Lung (tissue), 12 donors: Measurements from ENCODE around the gene OGFOD2. TPM values are rescaled to one million over a fixed set of nuclear protein-coding genes. Genes with fewer than 3 reads are reported as not detected.

Experiments
- ATAC-seq: fragments of 200-7000 bp; cut with Tn5 transposase; one replicate; pipeline ENCODE4 v1.9.1; 2020; ENCODE audit warnings: moderate number of reproducible peaks; ENCODE audit not compliant: insufficient read depth, low FRiP score
- DNase-seq, 3 donors: peaks; one replicate each; pipeline ENCODE4 v3.0.0-alpha.2; 2013 to 2017
- H3K27ac ChIP-seq, 2 donors: one replicate each; pipeline ENCODE4 v1.5.1; 2013; ENCODE audit warnings: mild to moderate bottlenecking in 2 of 2, moderate library complexity in 2 of 2, control low read depth in 1 of 2, inconsistent platforms in 1 of 2, low read depth in 1 of 2, low read length in 1 of 2
- H3K27me3 ChIP-seq, 3 donors: one replicate each; pipeline ENCODE4 v1.5.1; 2013; ENCODE audit warnings: low read length in 2 of 3; ENCODE audit not compliant: control insufficient read depth in 3 of 3, insufficient read depth in 3 of 3
- H3K36me3 ChIP-seq, 4 donors: one replicate each; pipeline ENCODE4 v1.5.1; 2013; ENCODE audit warnings: low read length in 4 of 4, mild to moderate bottlenecking in 1 of 4, moderate library complexity in 1 of 4; ENCODE audit not compliant: control insufficient read depth in 4 of 4, insufficient read depth in 4 of 4
- H3K4me1 ChIP-seq, 5 donors: one replicate each; pipeline ENCODE4 v1.5.1; 2013; ENCODE audit warnings: low read length in 5 of 5, mild to moderate bottlenecking in 2 of 5, moderate library complexity in 1 of 5; ENCODE audit not compliant: control insufficient read depth in 5 of 5, insufficient read depth in 5 of 5
- H3K4me3 ChIP-seq: one replicate; pipeline ENCODE4 v1.5.1; 2013; ENCODE audit warnings: mild to moderate bottlenecking, control low read depth, moderate library complexity
- H3K9ac ChIP-seq, 2 donors: one replicate each; pipeline ENCODE4 v1.5.1; 2013; ENCODE audit warnings: low read length in 2 of 2, control low read depth in 1 of 2; ENCODE audit not compliant: insufficient read depth in 1 of 2
- H3K9me3 ChIP-seq, 4 donors: one replicate each; pipeline ENCODE4 v1.5.1; 2013; ENCODE audit warnings: low read length in 3 of 4, mild to moderate bottlenecking in 1 of 4, moderate library complexity in 1 of 4; ENCODE audit not compliant: control insufficient read depth in 4 of 4, insufficient read depth in 3 of 4
- WGBS, 2 donors: extraction: QIAGEN DNeasy Blood & Tissue Kit; methylation state at CpG; one replicate each; pipeline ENCODE4 v1.1.7; 2013; 5-methylcytosine and 5-hydroxymethylcytosine counted together
- polyA plus RNA-seq, 2 donors: library from polyadenylated mRNA; stranded (reverse); fragments of 200-250 nt; gene quantifications; one replicate each; pipeline ENCODE4 v1.2.1, GENCODE V29; 2013
- total RNA-seq, 2 donors: library from RNA; depleted of rRNA in 1 of 2; stranded (reverse); fragments of >200 nt in 1 of 2; gene quantifications; one replicate each; pipeline ENCODE4 v1.2.1, GENCODE V29; 2014 to 2021
- TF ChIP-seq, protein P1 (sequence below): IDR thresholded peaks from 2 replicates; pipeline ENCODE4 v1.5.1; 2012; ENCODE audit warnings: mild to moderate bottlenecking; ENCODE audit errors: control extremely low read depth, extremely low read depth
- donor health status: control.
- donor health status: control.
- donor health status: Bipolar disorder and iron deficiency.
- donor health status: healthy.
- donor health status: DM: yes; HTN: yes; CAD: no.

OGFOD2 gene
- total and polyA plus RNA-seq, 4 donors = 11.4 to 30.1 (median 18.5) TPM

DNA sequence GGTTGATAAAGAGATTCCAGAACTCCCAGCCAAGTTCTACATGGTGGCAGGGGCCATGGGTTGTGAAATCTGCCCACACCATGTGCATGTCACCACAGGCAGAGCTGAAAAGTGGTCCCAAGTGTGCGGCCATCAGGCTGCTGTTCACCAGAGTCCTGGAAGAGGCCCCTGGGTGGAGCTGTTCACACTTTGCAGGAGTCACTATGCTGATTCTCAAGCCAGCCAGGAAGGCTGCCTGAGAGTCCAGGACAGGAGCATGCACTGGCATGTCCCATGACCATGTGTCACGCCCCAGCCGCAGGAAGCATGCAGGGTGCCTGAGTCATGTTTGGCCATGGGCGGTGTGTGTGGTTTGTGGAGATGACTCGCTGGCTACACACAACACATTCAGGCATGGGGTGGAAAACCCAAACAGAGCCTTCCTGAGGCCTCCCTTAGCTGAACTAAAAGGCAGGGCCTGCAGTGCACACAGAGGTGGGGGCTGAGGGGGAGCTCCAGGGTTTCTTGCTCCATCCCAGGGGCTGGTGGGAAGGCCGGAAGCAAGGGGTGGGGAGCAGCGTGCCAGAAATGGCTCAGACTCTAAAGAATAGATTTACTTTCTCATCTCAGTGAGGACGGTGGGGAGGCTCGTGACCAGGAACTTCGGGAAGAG, 28.2 kb upstream of the OGFOD2 start:
- DNase-seq = peak in 2 of 3 donors; percentile 30 to 43
- TF ChIP-seq, protein P1, sequence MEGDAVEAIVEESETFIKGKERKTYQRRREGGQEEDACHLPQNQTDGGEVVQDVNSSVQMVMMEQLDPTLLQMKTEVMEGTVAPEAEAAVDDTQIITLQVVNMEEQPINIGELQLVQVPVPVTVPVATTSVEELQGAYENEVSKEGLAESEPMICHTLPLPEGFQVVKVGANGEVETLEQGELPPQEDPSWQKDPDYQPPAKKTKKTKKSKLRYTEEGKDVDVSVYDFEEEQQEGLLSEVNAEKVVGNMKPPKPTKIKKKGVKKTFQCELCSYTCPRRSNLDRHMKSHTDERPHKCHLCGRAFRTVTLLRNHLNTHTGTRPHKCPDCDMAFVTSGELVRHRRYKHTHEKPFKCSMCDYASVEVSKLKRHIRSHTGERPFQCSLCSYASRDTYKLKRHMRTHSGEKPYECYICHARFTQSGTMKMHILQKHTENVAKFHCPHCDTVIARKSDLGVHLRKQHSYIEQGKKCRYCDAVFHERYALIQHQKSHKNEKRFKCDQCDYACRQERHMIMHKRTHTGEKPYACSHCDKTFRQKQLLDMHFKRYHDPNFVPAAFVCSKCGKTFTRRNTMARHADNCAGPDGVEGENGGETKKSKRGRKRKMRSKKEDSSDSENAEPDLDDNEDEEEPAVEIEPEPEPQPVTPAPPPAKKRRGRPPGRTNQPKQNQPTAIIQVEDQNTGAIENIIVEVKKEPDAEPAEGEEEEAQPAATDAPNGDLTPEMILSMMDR = no peak
- WGBS, 2 donors = 26 to 32% methylated on average over 10 of the region's 10 CpGs
- H3K27me3 ChIP-seq = no peaks in the 10 kb centered on the region
- H3K4me3 ChIP-seq = no peak overlapping the region
- ATAC-seq = peak; percentile 81
- H3K9ac ChIP-seq = no peak overlapping the region
- H3K27ac ChIP-seq = peak overlapping the region; percentile 50 to 87
- H3K9me3 ChIP-seq = no peaks in the 10 kb centered on the region
- H3K4me1 ChIP-seq = peaks cover 0 to 23% (median 0%) of the 10 kb centered on the region in 5 donors
- H3K36me3 ChIP-seq = no peaks in the 10 kb centered on the region

DNA sequence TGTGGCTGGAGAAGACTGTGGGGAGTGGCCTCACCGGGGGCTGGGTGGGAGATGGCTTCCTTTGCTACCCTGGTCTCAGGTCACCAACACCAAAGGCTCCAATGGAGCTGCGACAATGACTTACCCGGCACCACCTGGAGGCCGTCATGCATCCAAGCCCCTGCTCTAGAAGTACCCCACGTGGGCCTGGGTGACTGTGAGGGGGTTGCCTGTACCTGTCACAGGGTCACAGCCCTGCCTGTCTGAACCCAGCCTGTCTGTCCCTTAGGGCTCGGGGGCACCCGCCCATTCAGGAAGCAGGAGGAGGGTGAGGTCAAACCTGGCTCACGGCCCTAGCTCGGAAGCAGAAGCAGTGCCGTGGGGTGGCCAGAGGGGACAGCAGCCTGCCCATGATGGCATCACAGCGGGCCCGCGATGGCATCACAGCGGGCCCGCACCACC, 27.7 kb upstream of the OGFOD2 start:
- no peak for DNase-seq
- TF ChIP-seq, protein P1 = no peak
- 41 to 45% methylated on average over 15 of the region's 15 CpGs for WGBS, 2 donors
- Histone ChIP-seq H3K27me3 (no peaks in the 10 kb centered on the region), H3K27ac (peak overlapping the region; percentile 50 to 87), H3K9ac (no peak overlapping the region), H3K4me3 (no peak overlapping the region), H3K36me3 (no peaks in the 10 kb centered on the region), H3K4me1 (peaks cover 0 to 23% (median 0%) of the 10 kb centered on the region in 5 donors), H3K9me3 (no peaks in the 10 kb centered on the region)
- peak; percentile 5 for ATAC-seq

DNA sequence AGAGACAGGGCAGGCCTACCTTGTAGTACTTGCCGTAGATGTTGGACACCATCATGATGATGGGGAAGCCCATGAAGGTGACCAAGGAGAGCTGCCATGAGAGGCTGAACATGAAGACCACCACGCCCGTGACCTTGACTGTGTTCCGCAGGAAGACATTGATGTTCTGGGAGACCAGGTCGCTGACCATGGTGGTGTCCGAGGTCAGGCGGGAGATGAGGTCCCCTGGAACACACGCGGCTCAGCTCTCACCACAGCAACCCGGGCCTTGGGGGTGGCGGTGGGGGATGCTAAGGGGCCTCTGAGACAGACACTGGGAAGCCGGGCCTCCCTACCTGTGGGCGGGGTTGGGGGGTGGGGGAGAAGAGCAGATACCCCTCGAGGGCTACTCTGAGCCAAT, 26.4 kb upstream of the OGFOD2 start:
- Histone ChIP-seq H3K27me3 (no peaks in the 10 kb centered on the region), H3K9ac (no peak overlapping the region), H3K9me3 (no peaks in the 10 kb centered on the region), H3K4me1 (peaks cover 0 to 23% (median 0%) of the 10 kb centered on the region in 5 donors), H3K4me3 (no peak overlapping the region), H3K27ac (no peak overlapping the region), H3K36me3 (no peaks in the 10 kb centered on the region)
- TF ChIP-seq, protein P1 = no peak
- 90 to 93% methylated on average over 12 to 14 of the region's 14 CpGs for WGBS, 2 donors
- DNase-seq (no peak), ATAC-seq (no peak)
